H9 (cell line): Measurements from ENCODE around the gene DPH3. TPM values are rescaled to one million over a fixed set of nuclear protein-coding genes. Genes with fewer than 3 reads are reported as not detected.

Experiments used
- DNase-seq: peaks from one replicate; pipeline ENCODE4 v3.0.0-alpha.2; 2017
- H2AFZ ChIP-seq: one replicate; pipeline ENCODE4 v1.6.1; 2013; ENCODE audit warnings: mild to moderate bottlenecking, low read length, control low read depth, moderate library complexity
- H2AK5ac ChIP-seq: 2 replicates; pipeline ENCODE4 v1.6.1; 2013; ENCODE audit warnings: low read length, control low read depth, mixed read lengths; ENCODE audit not compliant: insufficient read length
- H2BK120ac ChIP-seq: one replicate; pipeline ENCODE4 v1.6.1; 2013; ENCODE audit warnings: low read depth, mild to moderate bottlenecking, low read length, control low read depth, inconsistent platforms; ENCODE audit not compliant: poor library complexity, severe bottlenecking
- H2BK12ac ChIP-seq: 2 replicates; pipeline ENCODE4 v1.6.1; 2013; ENCODE audit warnings: low read length, control low read depth, mixed read lengths, low read depth; ENCODE audit not compliant: insufficient read length
- H2BK15ac ChIP-seq: 2 replicates; pipeline ENCODE4 v1.6.1; 2013; ENCODE audit warnings: low read depth, low read length, control low read depth
- H2BK20ac ChIP-seq: one replicate; pipeline ENCODE4 v1.6.1; 2013; ENCODE audit warnings: low read depth, mild to moderate bottlenecking, low read length, control low read depth, inconsistent platforms; ENCODE audit not compliant: poor library complexity, severe bottlenecking
- H2BK5ac ChIP-seq: 2 replicates; pipeline ENCODE4 v1.6.1; 2013; ENCODE audit warnings: low read length, control low read depth, mixed read lengths; ENCODE audit not compliant: insufficient read length
- H3K14ac ChIP-seq: 2 replicates; pipeline ENCODE4 v1.6.1; 2013; ENCODE audit warnings: low read length, control low read depth; ENCODE audit not compliant: insufficient read depth
- H3K18ac ChIP-seq: 2 replicates; pipeline ENCODE4 v1.6.1; 2013; ENCODE audit warnings: low read depth, mild to moderate bottlenecking, mixed read lengths, low read length, control low read depth; ENCODE audit not compliant: insufficient read length
- H3K23ac ChIP-seq: 2 replicates; pipeline ENCODE4 v1.6.1; 2013; ENCODE audit warnings: low read length, control low read depth, mixed read lengths, low read depth; ENCODE audit not compliant: insufficient read length
- H3K23me2 ChIP-seq: 2 replicates; pipeline ENCODE4 v1.6.1; 2013; ENCODE audit warnings: low read depth, mild to moderate bottlenecking, mixed read lengths, low read length, control low read depth; ENCODE audit not compliant: insufficient read length, poor library complexity, severe bottlenecking
- H3K27ac ChIP-seq: 2 replicates; pipeline ENCODE4 v1.5.1; 2013; ENCODE audit warnings: low read length, control low read depth, mixed read lengths, low read depth; ENCODE audit not compliant: insufficient read length
- H3K27me3 ChIP-seq: 2 replicates; pipeline ENCODE4 v1.6.1; 2013; ENCODE audit warnings: low read length, control low read depth, inconsistent platforms; ENCODE audit not compliant: insufficient read depth
- H3K4ac ChIP-seq: 2 replicates; pipeline ENCODE4 v1.6.1; 2013; ENCODE audit warnings: low read depth, mild to moderate bottlenecking, control low read depth, inconsistent platforms, low read length, moderate library complexity
- H3K4me1 ChIP-seq: 2 replicates; pipeline ENCODE4 v1.6.1; 2013; ENCODE audit warnings: low read length, control low read depth, inconsistent platforms; ENCODE audit not compliant: insufficient read depth
- H3K4me2 ChIP-seq: 2 replicates; pipeline ENCODE4 v1.6.1; 2013; ENCODE audit warnings: low read length, control low read depth, mixed read lengths; ENCODE audit not compliant: insufficient read length, insufficient read depth
- H3K56ac ChIP-seq: 2 replicates; pipeline ENCODE4 v1.6.1; 2013; ENCODE audit warnings: low read depth, mild to moderate bottlenecking, mixed read lengths, low read length, control low read depth; ENCODE audit not compliant: insufficient read length
- H3K79me1 ChIP-seq: 2 replicates; pipeline ENCODE4 v1.6.1; 2013; ENCODE audit warnings: low read depth, mild to moderate bottlenecking, moderate library complexity, low read length, control low read depth, inconsistent platforms; ENCODE audit not compliant: insufficient read depth, poor library complexity, severe bottlenecking
- H3K79me2 ChIP-seq: 2 replicates; pipeline ENCODE4 v1.6.1; 2013; ENCODE audit warnings: low read length, control low read depth, inconsistent platforms; ENCODE audit not compliant: insufficient read depth
- H3K9ac ChIP-seq: 2 replicates; pipeline ENCODE4 v1.6.1; 2013; ENCODE audit warnings: low read length, control low read depth, mixed read lengths; ENCODE audit not compliant: insufficient read length; ENCODE audit errors: extremely low read depth
- H3K9me3 ChIP-seq: one replicate; pipeline ENCODE4 v1.6.1; 2013; ENCODE audit warnings: low read depth, low read length, inconsistent platforms; ENCODE audit not compliant: control insufficient read depth
- H3T11ph ChIP-seq: one replicate; pipeline ENCODE4 v1.6.1; 2013; ENCODE audit warnings: mild to moderate bottlenecking, low read length, control low read depth, inconsistent platforms
- H4K20me1 ChIP-seq: one replicate; pipeline ENCODE4 v1.6.1; 2013; ENCODE audit not compliant: control insufficient read depth, insufficient read length, insufficient read depth
- H4K5ac ChIP-seq: 2 replicates; pipeline ENCODE4 v1.6.1; 2013; ENCODE audit warnings: low read depth, mild to moderate bottlenecking, mixed read lengths, low read length, control low read depth; ENCODE audit not compliant: insufficient read length
- H4K8ac ChIP-seq: replicated peaks from 2 replicates; pipeline ENCODE4 v1.6.1; 2013; ENCODE audit warnings: low read length, control low read depth, mixed read lengths, low read depth; ENCODE audit not compliant: insufficient read length
- H4K91ac ChIP-seq: 2 replicates; pipeline ENCODE4 v1.6.1; 2013; ENCODE audit warnings: low read depth, mild to moderate bottlenecking, moderate library complexity, mixed read lengths, low read length, control low read depth; ENCODE audit not compliant: insufficient read length
- H3K27ac Mint-ChIP-seq, 3 experiments: 2 replicates in 2 of 3; 3 replicates in 1 of 3; pipeline ENCODE4 v1.8.0; 2020 to 2021; ENCODE audit warnings: mixed read lengths in 3 of 3, mild to moderate bottlenecking in 1 of 3, moderate library complexity in 1 of 3
- H3K27me3 Mint-ChIP-seq: 2 replicates; pipeline ENCODE4 v1.8.0; 2021; ENCODE audit warnings: low read depth, mild to moderate bottlenecking, moderate library complexity, mixed read lengths
- H3K36me3 Mint-ChIP-seq, 3 experiments: 2 replicates in 2 of 3; 3 replicates in 1 of 3; pipeline ENCODE4 v1.8.0; 2020 to 2021; ENCODE audit warnings: low read depth in 3 of 3, mixed read lengths in 3 of 3; ENCODE audit not compliant: insufficient read depth in 1 of 3
- H3K4me1 Mint-ChIP-seq, 2 experiments: 2 replicates each; pipeline ENCODE4 v1.8.0; 2020; ENCODE audit warnings: mixed read lengths in 2 of 2
- H3K4me3 Mint-ChIP-seq, 2 experiments: 2 replicates in 1 of 2; 3 replicates in 1 of 2; pipeline ENCODE4 v1.8.0; 2020 to 2021; ENCODE audit warnings: mild to moderate bottlenecking in 2 of 2, mixed read lengths in 2 of 2, moderate library complexity in 1 of 2
- H3K9me3 Mint-ChIP-seq, 2 experiments: 2 replicates in 1 of 2; 3 replicates in 1 of 2; pipeline ENCODE4 v1.8.0; 2020; ENCODE audit warnings: mild to moderate bottlenecking in 2 of 2, mixed read lengths in 2 of 2, moderate library complexity in 1 of 2
- WGBS: extraction: QIAGEN DNeasy Blood & Tissue Kit; methylation state at CpG from one replicate; pipeline ENCODE4 v1.1.7; 2013; ENCODE audit warnings: missing lambda C conversion rate, low lambda C conversion rate, mixed read lengths; ENCODE audit not compliant: insufficient read length; ENCODE audit errors: extremely low coverage; 5-methylcytosine and 5-hydroxymethylcytosine counted together
- total RNA-seq: library from RNA; stranded (reverse); gene quantifications from 2 replicates; pipeline ENCODE4 v1.2.1, GENCODE V29; 2021
- TF ChIP-seq, protein P1 (sequence below): fragments of 200-600 bp; sonication (generic); conservative IDR thresholded peaks from 3 replicates; pipeline ENCODE4 v1.8.0; 2021; ENCODE audit warnings: antibody characterized with exemption, mild to moderate bottlenecking

DPH3 gene
- total RNA-seq, 1 experiment from 2014 or later: 36.2 TPM

DNA sequence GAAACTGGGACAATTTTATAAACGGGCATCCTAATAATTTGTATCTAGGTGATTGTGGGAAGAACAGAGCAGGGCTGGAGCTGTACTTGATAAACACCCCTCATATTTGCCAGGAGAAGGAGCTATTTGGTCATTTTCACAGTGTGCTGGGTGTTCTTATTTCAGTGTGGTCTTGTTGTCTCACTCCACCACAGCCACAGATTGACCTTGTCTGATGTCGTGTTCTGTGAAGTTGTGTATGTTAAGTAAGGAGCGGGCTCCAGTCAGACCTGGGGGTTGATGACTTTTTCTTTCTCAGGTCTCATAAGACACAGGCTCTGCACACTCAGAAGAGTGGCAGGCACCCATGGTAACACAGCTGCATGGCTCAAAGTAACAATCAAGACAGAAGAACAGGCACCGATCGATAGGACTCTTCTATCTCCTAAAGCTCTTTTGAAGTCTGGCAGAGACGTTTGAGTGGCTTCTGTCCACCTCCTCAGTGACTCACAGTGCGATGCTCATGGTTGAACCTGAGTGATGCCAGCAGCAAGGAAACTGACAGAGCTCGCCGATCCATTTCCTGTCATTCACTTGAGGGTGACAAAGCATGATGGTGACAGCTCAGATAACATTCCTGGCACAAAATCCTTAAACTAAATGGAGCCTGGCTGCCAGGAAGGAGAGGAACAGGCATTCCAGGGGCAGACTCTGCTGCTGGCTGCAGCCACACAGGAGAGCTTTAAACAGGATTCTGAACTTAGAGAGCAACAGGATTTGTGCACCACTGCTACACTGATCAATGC is 20.8 kb downstream of the DPH3 start:
- no peak overlapping the region for H3K4me3 Mint-ChIP-seq
- no peak overlapping the region for H3K4ac ChIP-seq
- H3K36me3 Mint-ChIP-seq: no peaks in the 10 kb centered on the region
- DNase-seq: no peak
- no peak overlapping the region for H3T11ph ChIP-seq
- no peak overlapping the region for H2AK5ac ChIP-seq
- peaks cover 3% of the 10 kb centered on the region for H3K27me3 Mint-ChIP-seq
- no peak overlapping the region for H2BK120ac ChIP-seq
- no peak overlapping the region for H2AFZ ChIP-seq
- no peak overlapping the region for H3K9ac ChIP-seq
- no peak overlapping the region for H4K8ac ChIP-seq
- H4K5ac ChIP-seq: no peak overlapping the region
- H3K23ac ChIP-seq: no peak overlapping the region
- H3K27ac ChIP-seq: no peak overlapping the region
- H4K20me1 ChIP-seq: no peaks in the 10 kb centered on the region
- no peak overlapping the region for H3K14ac ChIP-seq
- H3K9me3 ChIP-seq: no peaks in the 10 kb centered on the region
- TF ChIP-seq, protein P1, sequence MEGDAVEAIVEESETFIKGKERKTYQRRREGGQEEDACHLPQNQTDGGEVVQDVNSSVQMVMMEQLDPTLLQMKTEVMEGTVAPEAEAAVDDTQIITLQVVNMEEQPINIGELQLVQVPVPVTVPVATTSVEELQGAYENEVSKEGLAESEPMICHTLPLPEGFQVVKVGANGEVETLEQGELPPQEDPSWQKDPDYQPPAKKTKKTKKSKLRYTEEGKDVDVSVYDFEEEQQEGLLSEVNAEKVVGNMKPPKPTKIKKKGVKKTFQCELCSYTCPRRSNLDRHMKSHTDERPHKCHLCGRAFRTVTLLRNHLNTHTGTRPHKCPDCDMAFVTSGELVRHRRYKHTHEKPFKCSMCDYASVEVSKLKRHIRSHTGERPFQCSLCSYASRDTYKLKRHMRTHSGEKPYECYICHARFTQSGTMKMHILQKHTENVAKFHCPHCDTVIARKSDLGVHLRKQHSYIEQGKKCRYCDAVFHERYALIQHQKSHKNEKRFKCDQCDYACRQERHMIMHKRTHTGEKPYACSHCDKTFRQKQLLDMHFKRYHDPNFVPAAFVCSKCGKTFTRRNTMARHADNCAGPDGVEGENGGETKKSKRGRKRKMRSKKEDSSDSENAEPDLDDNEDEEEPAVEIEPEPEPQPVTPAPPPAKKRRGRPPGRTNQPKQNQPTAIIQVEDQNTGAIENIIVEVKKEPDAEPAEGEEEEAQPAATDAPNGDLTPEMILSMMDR: no peak
- no CpG with 5 or more reads among the region's 9 CpGs for whole genome bisulfite sequencing
- no peak overlapping the region for H2BK5ac ChIP-seq
- H3K56ac ChIP-seq: no peak overlapping the region
- H2BK12ac ChIP-seq: no peak overlapping the region
- no peak overlapping the region for H2BK20ac ChIP-seq
- H2BK15ac ChIP-seq: no peak overlapping the region
- H3K4me1 Mint-ChIP-seq: peaks cover 0 to 4% of the 10 kb centered on the region in 2 experiments; a peak in 1 of 4 replicates
- no peak overlapping the region for H3K27ac Mint-ChIP-seq
- no peaks in the 10 kb centered on the region for H3K23me2 ChIP-seq
- H3K79me2 ChIP-seq: 0 out of 2 replicates have a peak, but pooled peaks cover 2% of the 10 kb centered on the region
- no peak overlapping the region for H3K18ac ChIP-seq
- H3K4me1 ChIP-seq: no peaks in the 10 kb centered on the region
- no peak overlapping the region for H4K91ac ChIP-seq
- no peaks in the 10 kb centered on the region for H3K27me3 ChIP-seq
- no peaks in the 10 kb centered on the region for H3K79me1 ChIP-seq
- no peak overlapping the region for H3K4me2 ChIP-seq
- no peaks in the 10 kb centered on the region for H3K9me3 Mint-ChIP-seq
